ENCODE results near the gene TLR10.

GRCh38 chr4:38787693-38788092 lies 4.9 kb upstream of the TLR10 start:
- no peak for TF ChIP-seq EZH2 (IDR thresholded peaks at IDR 0.05; ENCODE audit: borderline replicate concordance, low read depth, low read length, poor library complexity, severe bottlenecking)
- no peak for TF ChIP-seq CTCF (conservative IDR thresholded peaks at IDR 0.05; ENCODE audit: low read depth, low read length)
